ENCODE data around the gene GALNT18. TPM values are rescaled to one million over a fixed set of nuclear protein-coding genes. Genes with fewer than 3 reads are reported as not detected.

The GALNT18 gene
- polyA plus RNA-seq (2011; rRNA removed) (2.3 and 4.1 TPM in 2 replicates), polyA minus RNA-seq (2011; rRNA and poly(A)+ RNA removed) (1.7 and 3.1 TPM in 2 replicates)

- ChIA-PET POLR2A (no interaction called here), CTCF (interaction anchor here (0.5 to 1.5 kb wide), 4 partner anchors 10 to 117 kb away, joined by 3 read pairs; no protein-coding TSS in a partner anchor)
- Histone ChIP-seq H3K36me3 (ENCODE audit: control insufficient read depth, insufficient read depth, low read length) (no peaks in the 10 kb centered on the region), H3K4me3 (ENCODE audit: low read depth, low read length) (peak within 1 kb of the TSS; percentile 51), H3K27me3 (ENCODE audit: control insufficient read depth, insufficient read depth, low read length) (peaks cover 9% of the 10 kb centered on the region)
- DNase-seq (ENCODE audit: low read depth): peak; percentile 44
- TF ChIP-seq, protein P1, sequence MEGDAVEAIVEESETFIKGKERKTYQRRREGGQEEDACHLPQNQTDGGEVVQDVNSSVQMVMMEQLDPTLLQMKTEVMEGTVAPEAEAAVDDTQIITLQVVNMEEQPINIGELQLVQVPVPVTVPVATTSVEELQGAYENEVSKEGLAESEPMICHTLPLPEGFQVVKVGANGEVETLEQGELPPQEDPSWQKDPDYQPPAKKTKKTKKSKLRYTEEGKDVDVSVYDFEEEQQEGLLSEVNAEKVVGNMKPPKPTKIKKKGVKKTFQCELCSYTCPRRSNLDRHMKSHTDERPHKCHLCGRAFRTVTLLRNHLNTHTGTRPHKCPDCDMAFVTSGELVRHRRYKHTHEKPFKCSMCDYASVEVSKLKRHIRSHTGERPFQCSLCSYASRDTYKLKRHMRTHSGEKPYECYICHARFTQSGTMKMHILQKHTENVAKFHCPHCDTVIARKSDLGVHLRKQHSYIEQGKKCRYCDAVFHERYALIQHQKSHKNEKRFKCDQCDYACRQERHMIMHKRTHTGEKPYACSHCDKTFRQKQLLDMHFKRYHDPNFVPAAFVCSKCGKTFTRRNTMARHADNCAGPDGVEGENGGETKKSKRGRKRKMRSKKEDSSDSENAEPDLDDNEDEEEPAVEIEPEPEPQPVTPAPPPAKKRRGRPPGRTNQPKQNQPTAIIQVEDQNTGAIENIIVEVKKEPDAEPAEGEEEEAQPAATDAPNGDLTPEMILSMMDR (IDR thresholded peaks at IDR 0.05; ENCODE audit: insufficient read depth, low read depth, low read length): no peak; the same call in 1 of the 2 replicates
These were observed at the start of gene GALNT18 for GRCh38 chr11:11621573-11622339. TSS of gene GALNT18 (minus strand) at chr11:11622005.

GRCh38 chr11:11670574-11670973, 48.8 kb upstream of the GALNT18 start:
- ChIA-PET CTCF (no interaction called here), POLR2A (no interaction called here)
- H3K4me3 ChIP-seq (ENCODE audit: low read depth, low read length): no peak overlapping the region
- TF ChIP-seq, protein P1 (IDR thresholded peaks at IDR 0.05; ENCODE audit: insufficient read depth, low read depth, low read length): no peak
- peaks cover 7% of the 10 kb centered on the region for H3K27me3 ChIP-seq (ENCODE audit: control insufficient read depth, insufficient read depth, low read length)
- DNase-seq (ENCODE audit: low read depth): no peak
- no peaks in the 10 kb centered on the region for H3K36me3 ChIP-seq (ENCODE audit: control insufficient read depth, insufficient read depth, low read length)

GRCh38 chr11:11669233-11669846, 47.5 kb upstream of the GALNT18 start:
- TF ChIP-seq, protein P1 (IDR thresholded peaks at IDR 0.05; ENCODE audit: insufficient read depth, low read depth, low read length): no peak
- ChIA-PET CTCF (interaction anchor here (0.6 kb wide), 2 partner anchors 402 to 642 kb away, joined by 3 read pairs; no protein-coding TSS in a partner anchor), POLR2A (no interaction called here)
- no peak for DNase-seq (ENCODE audit: low read depth)
- H3K36me3 ChIP-seq (ENCODE audit: control insufficient read depth, insufficient read depth, low read length): no peaks in the 10 kb centered on the region
- peaks cover 7% of the 10 kb centered on the region for H3K27me3 ChIP-seq (ENCODE audit: control insufficient read depth, insufficient read depth, low read length)
- H3K4me3 ChIP-seq (ENCODE audit: low read depth, low read length): no peak overlapping the region

DNA sequence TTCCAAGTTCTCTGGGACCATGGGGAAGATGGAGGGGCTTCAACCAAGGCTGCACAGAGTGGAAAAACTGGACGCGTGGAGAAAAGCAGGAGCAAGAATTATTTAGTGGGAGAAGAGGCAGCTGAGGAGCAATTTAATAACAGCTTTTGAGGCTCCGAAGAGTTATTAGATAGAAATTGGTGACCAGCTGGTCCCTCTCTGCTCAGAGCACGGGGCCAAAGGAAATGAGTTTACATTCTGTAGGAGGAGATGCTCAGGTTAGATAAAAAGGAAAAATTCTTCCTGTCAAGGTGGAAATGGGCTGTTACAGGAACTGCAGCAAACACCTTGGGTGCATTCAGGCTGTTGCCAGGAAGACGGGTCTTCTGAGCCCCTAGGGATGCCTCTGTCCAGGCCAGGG, 47.0 kb upstream of the GALNT18 start:
- no peaks in the 10 kb centered on the region for H3K36me3 ChIP-seq (ENCODE audit: control insufficient read depth, insufficient read depth, low read length)
- CTCF ChIA-PET: interaction anchor here (0.6 kb wide), 2 partner anchors 402 to 641 kb away, joined by 3 read pairs; no protein-coding TSS in a partner anchor
- no peak overlapping the region for H3K4me3 ChIP-seq (ENCODE audit: low read depth, low read length)
- no peak for DNase-seq (ENCODE audit: low read depth)
- TF ChIP-seq, protein P1 (IDR thresholded peaks at IDR 0.05; ENCODE audit: insufficient read depth, low read depth, low read length): no peak
- POLR2A ChIA-PET: no interaction called here
- peaks cover 10% of the 10 kb centered on the region for H3K27me3 ChIP-seq (ENCODE audit: control insufficient read depth, insufficient read depth, low read length)

DNA sequence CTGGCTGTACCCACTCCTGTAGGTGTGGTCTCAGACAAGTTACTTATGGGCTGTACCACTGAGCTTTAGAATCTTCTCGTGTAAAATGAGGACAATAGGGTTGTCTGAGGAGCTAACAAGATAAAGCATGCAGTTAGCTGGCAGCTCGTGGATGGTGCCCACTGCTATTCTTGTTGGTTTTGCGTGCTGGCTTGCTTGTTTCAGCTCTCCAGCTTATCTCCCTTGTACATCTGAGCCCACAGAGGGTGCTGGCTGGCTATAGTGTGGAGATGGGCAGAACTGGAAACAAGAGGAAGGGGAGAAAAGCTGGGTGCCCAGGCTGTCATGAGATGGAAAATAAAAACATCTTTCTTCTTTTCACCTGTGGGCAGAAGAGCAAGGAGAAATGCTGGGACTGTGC, 46.5 kb upstream of the GALNT18 start:
- POLR2A ChIA-PET: no interaction called here
- CTCF ChIA-PET: no interaction called here
- H3K4me3 ChIP-seq (ENCODE audit: low read depth, low read length): no peak overlapping the region
- H3K36me3 ChIP-seq (ENCODE audit: control insufficient read depth, insufficient read depth, low read length): no peaks in the 10 kb centered on the region
- TF ChIP-seq, protein P1 (IDR thresholded peaks at IDR 0.05; ENCODE audit: insufficient read depth, low read depth, low read length): no peak
- DNase-seq (ENCODE audit: low read depth): no peak
- H3K27me3 ChIP-seq (ENCODE audit: control insufficient read depth, insufficient read depth, low read length): peaks cover 11% of the 10 kb centered on the region
